ENCODE data around the gene EFCAB13.

DNA sequence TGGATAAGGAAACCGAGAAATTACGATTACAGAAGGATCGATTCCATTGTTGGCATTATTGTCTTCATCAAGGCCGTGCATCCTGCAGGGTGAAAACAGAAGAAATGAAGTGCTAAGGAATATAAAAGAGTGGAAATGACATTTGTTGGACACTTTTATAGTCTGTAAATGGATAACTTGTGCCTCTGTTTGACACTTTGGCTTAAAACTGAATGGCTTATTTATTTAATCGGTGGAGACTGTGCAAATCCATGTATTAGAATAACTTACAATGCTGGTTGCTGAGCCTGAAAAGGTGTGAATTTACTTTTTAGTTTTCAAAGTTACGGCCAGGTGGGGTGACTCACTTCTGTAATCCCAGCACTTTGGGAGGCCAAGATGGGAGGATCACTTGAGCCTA is 38.8 kb upstream of the EFCAB13 start:
- TF ChIP-seq POLR2A (IDR thresholded peaks at IDR 0.05) = no peak
- TF ChIP-seq, protein P1, sequence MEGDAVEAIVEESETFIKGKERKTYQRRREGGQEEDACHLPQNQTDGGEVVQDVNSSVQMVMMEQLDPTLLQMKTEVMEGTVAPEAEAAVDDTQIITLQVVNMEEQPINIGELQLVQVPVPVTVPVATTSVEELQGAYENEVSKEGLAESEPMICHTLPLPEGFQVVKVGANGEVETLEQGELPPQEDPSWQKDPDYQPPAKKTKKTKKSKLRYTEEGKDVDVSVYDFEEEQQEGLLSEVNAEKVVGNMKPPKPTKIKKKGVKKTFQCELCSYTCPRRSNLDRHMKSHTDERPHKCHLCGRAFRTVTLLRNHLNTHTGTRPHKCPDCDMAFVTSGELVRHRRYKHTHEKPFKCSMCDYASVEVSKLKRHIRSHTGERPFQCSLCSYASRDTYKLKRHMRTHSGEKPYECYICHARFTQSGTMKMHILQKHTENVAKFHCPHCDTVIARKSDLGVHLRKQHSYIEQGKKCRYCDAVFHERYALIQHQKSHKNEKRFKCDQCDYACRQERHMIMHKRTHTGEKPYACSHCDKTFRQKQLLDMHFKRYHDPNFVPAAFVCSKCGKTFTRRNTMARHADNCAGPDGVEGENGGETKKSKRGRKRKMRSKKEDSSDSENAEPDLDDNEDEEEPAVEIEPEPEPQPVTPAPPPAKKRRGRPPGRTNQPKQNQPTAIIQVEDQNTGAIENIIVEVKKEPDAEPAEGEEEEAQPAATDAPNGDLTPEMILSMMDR (IDR thresholded peaks at IDR 0.05) = no peak
